Transverse colon (tissue), 4 donors: ENCODE results near the gene MSH4. TPM values are rescaled to one million over a fixed set of nuclear protein-coding genes. Genes with fewer than 3 reads are reported as not detected.

ENCODE experiments used
- DNase-seq: peaks from one replicate; pipeline ENCODE4 v3.0.0-alpha.2; 2019
- H3K27ac ChIP-seq, 4 donors: fragments of 200-600 bp; sonication (generic); 2 replicates each; pipeline ENCODE4 v1.5.1; 2016 to 2018; ENCODE audit warnings: inconsistent platforms in 4 of 4
- H3K27me3 ChIP-seq: fragments of 200-600 bp; sonication (generic); 2 replicates; pipeline ENCODE4 v1.5.1; 2017; ENCODE audit warnings: inconsistent platforms
- H3K36me3 ChIP-seq, 4 donors: fragments of 200-600 bp; sonication (generic); 2 replicates each; pipeline ENCODE4 v1.5.1; 2017 to 2019; ENCODE audit warnings: inconsistent platforms in 4 of 4
- H3K4me1 ChIP-seq, 4 donors: fragments of 200-600 bp; sonication (generic); 2 replicates each; pipeline ENCODE4 v1.5.1; 2017 to 2020; ENCODE audit warnings: inconsistent platforms in 4 of 4
- H3K4me3 ChIP-seq, 4 donors: fragments of 200-600 bp; sonication (generic); 1 replicate in 1 of 4; 2 replicates in 3 of 4; pipeline versions ENCODE4 v1.5.1 to v1.6.1; 2017 to 2019; ENCODE audit warnings: inconsistent platforms in 4 of 4
- H3K9me3 ChIP-seq, 2 donors: fragments of 200-600 bp; sonication (generic); 2 replicates each; pipeline ENCODE4 v1.5.1; 2017 to 2019; ENCODE audit warnings: inconsistent platforms in 2 of 2
- EP300 ChIP-seq: sonication (generic); formaldehyde crosslinking; IDR thresholded peaks from one replicate; pipeline ENCODE4 v1.6.1; 2017; ENCODE audit warnings: antibody characterized with exemption, low read depth
- POLR2A ChIP-seq: fragments of 450-650 bp; IDR thresholded peaks from one replicate; pipeline ENCODE4 v1.6.1; 2016; ENCODE audit warnings: antibody characterized with exemption, mild to moderate bottlenecking, moderate library complexity
- POLR2AphosphoS5 ChIP-seq, 3 donors: sonication (generic); formaldehyde crosslinking; IDR thresholded peaks; one replicate each; pipeline ENCODE4 v1.6.1; 2016; ENCODE audit warnings: antibody characterized with exemption in 3 of 3
- WGBS, 2 donors: methylation state at CpG; one replicate each; pipeline ENCODE4 v1.1.5; 2018; ENCODE audit warnings: low coverage in 1 of 2; 5-methylcytosine and 5-hydroxymethylcytosine counted together
- in situ Hi-C, 4 donors: fragments of 200-750 bp; cut with MboI; loops; one replicate each; pipeline versions ENCODE4 v1.15.0 to v1.15.1; 2017; ENCODE audit warnings: low sequenced_read_pairs in 3 of 4, low pct_ligation_motif_present in 1 of 4, low pct_unique_long_range_greater_than_20kb in 1 of 4
- intact Hi-C: fragments of 100-400 bp; cut with DNase I; formaldehyde crosslinking; loops from one replicate; pipeline ENCODE4 v1.15.1; 2023; ENCODE audit warnings: low total_unique reads
- total RNA-seq, 4 donors: library from RNA; depleted of rRNA; stranded (reverse); fragments of >200 nt; gene quantifications; one replicate each; pipeline ENCODE4 v1.1.0, GENCODE V29; 2016
- TF ChIP-seq, protein P1 (sequence below), 5 experiments: fragments of 200-600 bp in 3 of 5; fragments of 450-650 bp in 2 of 5; sonication (generic) in 3 of 5; IDR thresholded peaks; 1 replicate in 2 of 5; 2 replicates in 3 of 5; pipeline ENCODE4 v1.5.1; 2016 to 2017; ENCODE audit warnings: antibody characterized with exemption in 5 of 5, inconsistent platforms in 3 of 5, mild to moderate bottlenecking in 2 of 5, moderate library complexity in 1 of 5

Gene MSH4
- total RNA-seq, 4 donors from 2014 or later, result 0.20 to 0.48 TPM; not detected in 2

DNA sequence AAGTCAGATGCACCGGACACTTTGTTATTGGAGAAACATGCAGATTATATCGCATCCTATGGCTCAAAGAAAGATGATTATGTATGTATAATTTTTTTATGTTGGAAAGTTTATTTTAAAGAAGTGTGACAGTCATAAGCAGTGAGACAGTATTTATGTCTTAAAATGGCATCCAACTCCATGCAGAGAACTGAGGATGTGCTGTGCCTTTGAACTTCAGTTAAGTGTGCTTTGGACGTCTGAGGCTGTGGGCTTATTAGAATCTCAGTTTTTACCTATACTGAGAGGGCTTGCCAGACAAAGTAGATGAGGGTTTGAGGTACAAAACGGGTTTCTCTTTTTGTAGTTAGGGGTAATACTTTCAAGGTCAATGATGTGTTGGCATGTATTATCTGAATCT, 9.2 kb upstream of the MSH4 start:
- Histone ChIP-seq H3K27ac (peak overlapping the region; percentile 89 to 91 (median 90)), H3K36me3 (peaks cover 0 to 14% (median 3%) of the 10 kb centered on the region in 4 donors), H3K4me1 (peaks cover 33 to 58% (median 49%) of the 10 kb centered on the region in 4 donors), H3K27me3 (no peaks in the 10 kb centered on the region), H3K9me3 (no peaks in the 10 kb centered on the region), H3K4me3 (peak overlapping the region; percentile 27 to 80 (median 62))
- WGBS, 2 donors, result 12 to 16% methylated on average over 3 to 4 of the region's 4 CpGs
- TF ChIP-seq POLR2A (no peak), POLR2AphosphoS5 (IDR thresholded peaks at IDR 0.05) (no peak), EP300 (no peak)
- TF ChIP-seq, protein P1, sequence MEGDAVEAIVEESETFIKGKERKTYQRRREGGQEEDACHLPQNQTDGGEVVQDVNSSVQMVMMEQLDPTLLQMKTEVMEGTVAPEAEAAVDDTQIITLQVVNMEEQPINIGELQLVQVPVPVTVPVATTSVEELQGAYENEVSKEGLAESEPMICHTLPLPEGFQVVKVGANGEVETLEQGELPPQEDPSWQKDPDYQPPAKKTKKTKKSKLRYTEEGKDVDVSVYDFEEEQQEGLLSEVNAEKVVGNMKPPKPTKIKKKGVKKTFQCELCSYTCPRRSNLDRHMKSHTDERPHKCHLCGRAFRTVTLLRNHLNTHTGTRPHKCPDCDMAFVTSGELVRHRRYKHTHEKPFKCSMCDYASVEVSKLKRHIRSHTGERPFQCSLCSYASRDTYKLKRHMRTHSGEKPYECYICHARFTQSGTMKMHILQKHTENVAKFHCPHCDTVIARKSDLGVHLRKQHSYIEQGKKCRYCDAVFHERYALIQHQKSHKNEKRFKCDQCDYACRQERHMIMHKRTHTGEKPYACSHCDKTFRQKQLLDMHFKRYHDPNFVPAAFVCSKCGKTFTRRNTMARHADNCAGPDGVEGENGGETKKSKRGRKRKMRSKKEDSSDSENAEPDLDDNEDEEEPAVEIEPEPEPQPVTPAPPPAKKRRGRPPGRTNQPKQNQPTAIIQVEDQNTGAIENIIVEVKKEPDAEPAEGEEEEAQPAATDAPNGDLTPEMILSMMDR (IDR thresholded peaks at IDR 0.05), result no peak
- intact Hi-C loops (no loop called here), in situ Hi-C loops (loop anchor here in 1 of 4 donors (10.0 kb wide), 1 partner anchor 63 kb away; the partner anchor contains the start of gene ACADM)
- no peak for DNase-seq

DNA sequence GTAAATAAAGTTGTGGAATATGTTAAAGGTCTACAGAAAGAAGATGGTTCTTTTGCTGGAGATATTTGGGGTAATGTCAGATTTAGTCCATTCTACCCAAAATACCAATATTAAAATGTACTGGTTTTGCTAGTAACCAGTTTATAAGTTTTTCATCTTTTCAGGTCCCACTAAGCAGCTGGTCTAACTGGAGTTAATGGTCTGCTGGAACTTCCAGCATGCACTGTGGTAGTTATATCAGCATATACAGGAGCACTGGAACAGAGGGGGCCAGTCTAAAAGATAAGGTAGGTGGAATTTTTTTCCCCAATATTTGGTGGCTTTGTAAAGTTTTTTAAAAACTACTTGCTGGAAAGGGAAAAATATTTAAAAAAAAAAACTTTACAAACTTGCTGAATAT, 6.7 kb upstream of the MSH4 start:
- DNase-seq, result no peak
- peaks cover 0 to 37% (median 14%) of the 10 kb centered on the region in 4 donors for H3K36me3 ChIP-seq
- no peak overlapping the region for H3K4me3 ChIP-seq
- H3K27me3 ChIP-seq, result no peaks in the 10 kb centered on the region
- no peaks in the 10 kb centered on the region for H3K9me3 ChIP-seq
- in situ Hi-C loops (loop anchor here in 1 of 4 donors (10.0 kb wide), 1 partner anchor 65 kb away; the partner anchor contains the start of gene ACADM), intact Hi-C loops (no loop called here)
- TF ChIP-seq POLR2A (no peak), POLR2AphosphoS5 (IDR thresholded peaks at IDR 0.05) (no peak), EP300 (no peak)
- TF ChIP-seq, protein P1 (IDR thresholded peaks at IDR 0.05), result no peak
- H3K4me1 ChIP-seq, result peaks cover 33 to 57% (median 49%) of the 10 kb centered on the region in 4 donors
- peak overlapping the region in 1 of 4 donors; percentile 13 for H3K27ac ChIP-seq

DNA sequence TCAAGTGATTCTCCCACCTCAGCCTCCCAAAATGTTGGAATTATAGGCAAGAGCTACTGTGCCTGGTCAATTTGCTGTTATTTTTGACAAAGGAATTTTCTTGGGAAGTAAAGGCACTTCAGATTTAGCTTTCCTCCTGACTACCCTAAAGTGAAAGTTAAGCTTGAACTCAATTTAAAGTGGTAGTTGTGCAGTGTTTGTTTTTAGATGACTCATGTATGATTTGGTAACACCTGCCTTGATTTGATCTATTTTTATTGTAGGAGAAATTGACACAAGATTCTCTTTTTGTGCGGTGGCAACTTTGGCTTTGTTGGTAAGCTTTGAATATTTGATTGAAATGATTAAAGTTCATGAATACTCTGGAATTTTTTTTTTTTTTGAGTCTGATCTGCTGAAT, 5.7 kb upstream of the MSH4 start:
- 29 to 37% methylated on average over 1 of the region's 1 CpG for WGBS, 2 donors
- peak overlapping the region; percentile 59 to 72 (median 64) for H3K27ac ChIP-seq
- peaks cover 33 to 51% (median 43%) of the 10 kb centered on the region in 4 donors for H3K4me1 ChIP-seq
- H3K4me3 ChIP-seq, result peak overlapping the region in 1 of 4 donors; percentile 10
- H3K36me3 ChIP-seq, result peaks cover 0 to 47% (median 18%) of the 10 kb centered on the region in 4 donors
- DNase-seq, result no peak
- intact Hi-C loops, result no loop called here
- no peaks in the 10 kb centered on the region for H3K27me3 ChIP-seq
- in situ Hi-C loops, result no loop called here
- H3K9me3 ChIP-seq, result no peaks in the 10 kb centered on the region
- TF ChIP-seq POLR2AphosphoS5 (IDR thresholded peaks at IDR 0.05), result peak in 1 of 3 donors; percentile 43
- TF ChIP-seq POLR2A, result no peak

DNA sequence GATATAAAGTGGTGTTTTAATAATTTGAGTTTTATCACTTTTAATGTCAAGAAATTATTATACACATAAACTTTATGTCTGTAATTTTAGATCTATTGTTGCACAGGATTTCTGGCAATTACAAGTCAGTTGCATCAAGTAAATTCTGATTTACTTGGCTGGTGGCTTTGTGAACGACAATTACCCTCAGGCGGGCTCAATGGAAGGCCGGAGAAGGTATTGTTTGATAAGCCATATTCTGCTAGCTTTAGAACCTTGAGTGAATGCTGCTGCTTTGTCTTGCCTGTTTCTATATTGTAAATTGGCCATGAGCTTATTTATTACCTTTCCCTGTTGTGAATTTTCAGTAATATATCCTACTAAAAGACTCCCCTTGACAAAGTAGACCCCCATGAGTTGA, 4.6 kb upstream of the MSH4 start:
- no peak for DNase-seq
- H3K36me3 ChIP-seq, result peaks cover 0 to 47% (median 19%) of the 10 kb centered on the region in 4 donors
- no peaks in the 10 kb centered on the region for H3K9me3 ChIP-seq
- H3K27ac ChIP-seq, result no peak overlapping the region
- H3K4me1 ChIP-seq, result peaks cover 33 to 47% (median 43%) of the 10 kb centered on the region in 4 donors
- no peak overlapping the region for H3K4me3 ChIP-seq
- intact Hi-C loops, result no loop called here
- in situ Hi-C loops, result no loop called here
- H3K27me3 ChIP-seq, result no peaks in the 10 kb centered on the region
- TF ChIP-seq, protein P1 (IDR thresholded peaks at IDR 0.05), result no peak
- TF ChIP-seq POLR2AphosphoS5 (IDR thresholded peaks at IDR 0.05) (no peak), POLR2A (no peak)
- 80 to 99% methylated on average over 2 to 3 of the region's 3 CpGs for WGBS, 2 donors

DNA sequence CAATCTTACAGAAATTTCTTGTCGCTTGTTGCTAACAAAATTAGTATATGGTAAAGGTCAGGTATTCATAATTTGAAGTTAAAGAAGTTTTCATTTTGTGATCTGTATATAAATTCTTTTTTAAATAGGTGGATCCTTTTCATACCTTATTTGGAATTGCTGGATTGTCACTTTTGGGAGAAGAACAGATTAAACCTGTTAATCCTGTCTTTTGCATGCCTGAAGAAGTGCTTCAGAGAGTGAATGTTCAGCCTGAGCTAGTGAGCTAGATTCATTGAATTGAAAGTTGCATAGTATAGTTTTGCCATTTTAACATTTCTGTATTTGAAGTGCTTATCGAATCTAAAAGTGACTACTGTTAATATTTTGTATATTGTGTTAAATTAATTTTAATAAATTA, 2.3 kb upstream of the MSH4 start:
- intact Hi-C loops (no loop called here), in situ Hi-C loops (no loop called here)
- DNase-seq, result no peak
- WGBS, 2 donors, result 93 to 100% methylated on average over 2 of the region's 2 CpGs
- Histone ChIP-seq H3K9me3 (no peaks in the 10 kb centered on the region), H3K27me3 (no peaks in the 10 kb centered on the region), H3K27ac (no peak overlapping the region), H3K4me1 (peaks cover 14 to 24% (median 20%) of the 10 kb centered on the region in 4 donors), H3K4me3 (no peak overlapping the region), H3K36me3 (peaks cover 0 to 47% (median 19%) of the 10 kb centered on the region in 4 donors)
- TF ChIP-seq, protein P1 (IDR thresholded peaks at IDR 0.05), result no peak
- TF ChIP-seq POLR2AphosphoS5 (IDR thresholded peaks at IDR 0.05), result no peak
- no peak for TF ChIP-seq EP300
- no peak for TF ChIP-seq POLR2A
